Endodermal cell (in vitro differentiated cells): Measurements from ENCODE around the gene NDUFB10. TPM values are rescaled to one million over a fixed set of nuclear protein-coding genes. Genes with fewer than 3 reads are reported as not detected.
A peak's percentile ranks its signal among the peaks of the same experiment; 100 is the strongest.

Source experiments
- DNase-seq: peaks from one replicate; pipeline ENCODE4 v3.0.0-alpha.2; 2017
- H3K27ac ChIP-seq: 2 replicates; pipeline ENCODE4 v1.5.1; 2013; ENCODE audit warnings: mild to moderate bottlenecking, low read depth, low read length, moderate library complexity
- H3K27me3 ChIP-seq: 2 replicates; pipeline ENCODE4 v1.6.1; 2013; ENCODE audit warnings: mild to moderate bottlenecking, low read length, moderate library complexity; ENCODE audit not compliant: insufficient read depth, control insufficient read depth, poor library complexity, severe bottlenecking
- H3K36me3 ChIP-seq: 2 replicates; pipeline ENCODE4 v1.7.0; 2013; ENCODE audit warnings: mild to moderate bottlenecking, low read length, moderate library complexity; ENCODE audit not compliant: control insufficient read depth, insufficient read depth
- H3K4me1 ChIP-seq: one replicate; pipeline ENCODE4 v1.7.0; 2013; ENCODE audit warnings: low read length; ENCODE audit not compliant: control insufficient read depth, insufficient read depth
- H3K4me3 ChIP-seq: 2 replicates; pipeline ENCODE4 v1.5.1; 2013; ENCODE audit warnings: mild to moderate bottlenecking, low read length, moderate library complexity
- H3K9ac ChIP-seq: 2 replicates; pipeline ENCODE4 v1.6.1; 2013; ENCODE audit warnings: mild to moderate bottlenecking, low read length, moderate library complexity; ENCODE audit not compliant: poor library complexity, severe bottlenecking; ENCODE audit errors: extremely low read depth
- H3K9me3 ChIP-seq: 2 replicates; pipeline ENCODE4 v1.6.1; 2013; ENCODE audit warnings: mild to moderate bottlenecking, low read length, moderate library complexity; ENCODE audit not compliant: control insufficient read depth
- H3K27ac Mint-ChIP-seq: 2 replicates; pipeline ENCODE4 v1.8.0; 2020; ENCODE audit warnings: mixed read lengths
- H3K27me3 Mint-ChIP-seq: 2 replicates; pipeline ENCODE4 v1.8.0; 2021; ENCODE audit warnings: mild to moderate bottlenecking, mixed read lengths; ENCODE audit not compliant: insufficient read depth
- H3K36me3 Mint-ChIP-seq: 2 replicates; pipeline ENCODE4 v1.8.0; 2020; ENCODE audit warnings: low read depth, mixed read lengths
- H3K4me1 Mint-ChIP-seq: 2 replicates; pipeline ENCODE4 v1.8.0; 2020; ENCODE audit warnings: mixed read lengths
- H3K4me3 Mint-ChIP-seq: 2 replicates; pipeline ENCODE4 v1.8.0; 2020; ENCODE audit warnings: mild to moderate bottlenecking, moderate library complexity, mixed read lengths
- H3K9me3 Mint-ChIP-seq: 2 replicates; pipeline ENCODE4 v1.8.0; 2020; ENCODE audit warnings: mild to moderate bottlenecking, mixed read lengths
- WGBS, 2 experiments: methylation state at CpG; one replicate each; pipeline versions ENCODE4 v1.1.5 to v1.1.7; 2013; ENCODE audit warnings: missing lambda C conversion rate in 2 of 2, mixed read lengths in 1 of 2; ENCODE audit not compliant: insufficient coverage in 1 of 2, insufficient read length in 1 of 2; 5-methylcytosine and 5-hydroxymethylcytosine counted together
- total RNA-seq, 2 donors: library from RNA; stranded (reverse); fragmentation: NEBNext Ultra II Directional in 1 of 2; extraction: Animal tissue kit (Norgen Biotek cat#: 25700) in 1 of 2; gene quantifications; 2 replicates in 1 of 2; 3 replicates in 1 of 2; pipeline ENCODE4 v1.2.1, GENCODE V29; 2021
- TF ChIP-seq, protein P1 (sequence below): fragments of 200-600 bp; sonication (generic); conservative IDR thresholded peaks from 2 replicates; pipeline ENCODE4 v1.5.0; 2021; ENCODE audit warnings: antibody characterized with exemption, mild to moderate bottlenecking

Gene NDUFB10
- total RNA-seq, 2 donors from 2014 or later = 167 to 192 TPM

DNA sequence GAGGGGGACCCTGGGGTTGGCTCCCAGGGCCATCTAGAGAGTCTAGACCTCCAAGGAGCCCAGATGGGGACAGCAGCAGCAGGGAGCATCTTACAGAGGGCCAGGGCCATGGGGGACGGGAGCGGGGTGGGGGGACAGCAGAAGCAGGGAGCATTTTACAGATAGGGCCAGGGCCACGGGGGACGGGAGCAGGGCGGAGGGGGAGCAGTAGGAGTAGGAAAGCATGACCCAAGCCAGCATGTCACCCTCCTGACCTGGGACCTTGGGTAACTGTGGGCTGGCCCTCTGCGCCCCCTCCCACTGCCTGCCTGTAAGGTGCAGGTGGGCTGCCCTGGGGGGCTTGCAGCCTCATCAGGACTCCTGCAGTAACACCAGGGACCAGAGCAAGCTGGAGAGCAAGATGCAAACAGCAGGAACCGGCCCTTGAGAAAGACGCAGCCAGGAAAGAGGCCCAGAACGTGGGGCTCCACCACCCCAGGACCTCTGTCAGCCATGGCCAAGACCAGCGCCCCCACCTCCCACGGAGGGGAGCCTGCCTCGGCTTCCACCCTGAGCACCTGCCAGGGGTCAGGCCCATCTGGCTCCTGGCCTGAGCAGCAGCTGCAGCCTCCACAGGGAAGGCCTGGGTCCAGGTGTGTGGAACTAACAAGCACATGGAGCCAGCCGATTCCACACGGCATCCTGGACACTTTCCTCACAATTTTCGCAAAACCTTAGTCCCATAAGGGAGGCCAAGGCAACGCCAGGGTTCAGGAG, 47.9 kb downstream of the NDUFB10 start:
- Histone ChIP-seq H3K27me3 (no peaks in the 10 kb centered on the region), H3K4me1 (peaks cover 27% of the 10 kb centered on the region), H3K36me3 (peaks cover 24% of the 10 kb centered on the region), H3K4me3 (peak overlapping the region; percentile 96), H3K9ac (no peak overlapping the region), H3K27ac (no peak overlapping the region), H3K9me3 (no peaks in the 10 kb centered on the region)
- Mint-ChIP-seq H3K27me3 (no peaks in the 10 kb centered on the region), H3K4me1 (peaks cover 23% of the 10 kb centered on the region), H3K36me3 (peaks cover 10% of the 10 kb centered on the region), H3K9me3 (no peaks in the 10 kb centered on the region), H3K27ac (no peak overlapping the region), H3K4me3 (peak overlapping the region; percentile 74)
- 93 to 95% methylated on average over 12 to 16 of the region's 16 CpGs for WGBS, 2 experiments
- TF ChIP-seq, protein P1, sequence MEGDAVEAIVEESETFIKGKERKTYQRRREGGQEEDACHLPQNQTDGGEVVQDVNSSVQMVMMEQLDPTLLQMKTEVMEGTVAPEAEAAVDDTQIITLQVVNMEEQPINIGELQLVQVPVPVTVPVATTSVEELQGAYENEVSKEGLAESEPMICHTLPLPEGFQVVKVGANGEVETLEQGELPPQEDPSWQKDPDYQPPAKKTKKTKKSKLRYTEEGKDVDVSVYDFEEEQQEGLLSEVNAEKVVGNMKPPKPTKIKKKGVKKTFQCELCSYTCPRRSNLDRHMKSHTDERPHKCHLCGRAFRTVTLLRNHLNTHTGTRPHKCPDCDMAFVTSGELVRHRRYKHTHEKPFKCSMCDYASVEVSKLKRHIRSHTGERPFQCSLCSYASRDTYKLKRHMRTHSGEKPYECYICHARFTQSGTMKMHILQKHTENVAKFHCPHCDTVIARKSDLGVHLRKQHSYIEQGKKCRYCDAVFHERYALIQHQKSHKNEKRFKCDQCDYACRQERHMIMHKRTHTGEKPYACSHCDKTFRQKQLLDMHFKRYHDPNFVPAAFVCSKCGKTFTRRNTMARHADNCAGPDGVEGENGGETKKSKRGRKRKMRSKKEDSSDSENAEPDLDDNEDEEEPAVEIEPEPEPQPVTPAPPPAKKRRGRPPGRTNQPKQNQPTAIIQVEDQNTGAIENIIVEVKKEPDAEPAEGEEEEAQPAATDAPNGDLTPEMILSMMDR = no peak
- no peak for DNase-seq

DNA sequence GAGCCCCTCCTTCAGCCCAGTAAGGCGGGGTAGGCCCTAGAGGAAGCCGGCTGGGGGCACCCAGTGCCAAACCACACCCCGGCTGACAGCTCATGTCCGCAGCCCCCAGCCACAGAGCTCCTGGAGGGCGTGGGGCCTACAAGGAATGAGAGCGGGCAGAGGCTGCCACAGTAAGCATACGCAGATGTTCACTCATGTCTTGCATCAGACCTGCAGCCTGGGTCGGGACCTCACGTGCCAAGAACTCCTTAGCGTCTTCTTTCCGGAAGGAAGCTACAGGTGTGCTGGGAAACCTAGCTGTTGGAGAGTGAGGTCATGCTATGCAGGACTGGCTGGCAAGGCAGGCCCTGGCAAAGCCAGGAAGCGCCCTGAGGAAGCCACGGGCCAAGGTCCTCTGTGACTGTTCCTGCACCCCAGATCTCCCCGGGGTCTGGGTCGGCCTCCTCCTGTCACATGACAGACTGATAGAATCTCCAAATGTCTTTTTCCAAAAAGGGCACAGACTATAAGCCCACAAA, 48.7 kb downstream of the NDUFB10 start:
- Mint-ChIP-seq H3K27me3 (no peaks in the 10 kb centered on the region), H3K36me3 (peaks cover 7% of the 10 kb centered on the region), H3K4me3 (peak overlapping the region; percentile 74), H3K27ac (peak overlapping the region; percentile 33), H3K9me3 (no peaks in the 10 kb centered on the region), H3K4me1 (peaks cover 23% of the 10 kb centered on the region)
- peaks cover 16% of the 10 kb centered on the region for H3K36me3 ChIP-seq
- peak overlapping the region; percentile 84 for H3K9ac ChIP-seq
- H3K4me3 ChIP-seq = peak overlapping the region; percentile 96
- TF ChIP-seq, protein P1 = no peak
- no peak overlapping the region for H3K27ac ChIP-seq
- H3K4me1 ChIP-seq = peaks cover 27% of the 10 kb centered on the region
- no peaks in the 10 kb centered on the region for H3K9me3 ChIP-seq
- no peaks in the 10 kb centered on the region for H3K27me3 ChIP-seq
- WGBS, 2 experiments = 93% methylated on average over 15 of the region's 15 CpGs
- no peak for DNase-seq

DNA sequence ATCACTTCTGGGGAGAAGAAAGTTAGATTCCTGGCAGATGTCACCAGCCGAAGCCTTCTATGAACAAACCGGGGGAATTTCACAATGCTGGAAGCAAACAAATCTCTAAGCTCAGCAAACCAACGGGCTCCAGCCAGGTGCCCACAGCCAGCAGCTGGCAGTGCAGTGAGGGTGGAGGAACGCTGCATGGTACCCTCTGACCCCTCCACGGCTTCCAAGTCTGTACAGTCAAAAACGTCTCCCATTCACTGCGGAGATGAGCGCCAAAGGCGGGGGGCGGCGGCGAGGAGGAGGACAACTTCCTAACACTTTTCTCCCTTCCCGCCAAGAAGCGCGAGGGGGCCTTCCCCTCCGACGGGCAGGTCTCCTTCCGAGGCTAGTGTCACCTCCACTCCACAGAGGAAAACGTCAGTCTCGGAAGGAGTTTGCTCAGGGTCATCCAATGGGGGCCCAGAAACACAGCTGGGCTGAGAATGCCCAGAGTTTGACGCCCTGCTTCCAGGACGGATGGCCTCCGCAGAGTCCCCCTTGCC, 49.4 kb downstream of the NDUFB10 start:
- H3K9me3 Mint-ChIP-seq = no peaks in the 10 kb centered on the region
- peaks cover 10% of the 10 kb centered on the region for H3K36me3 ChIP-seq
- peak overlapping the region; percentile 29 for H3K27ac ChIP-seq
- no peaks in the 10 kb centered on the region for H3K27me3 ChIP-seq
- TF ChIP-seq, protein P1 = no peak
- WGBS, 2 experiments = 16 to 18% methylated on average over 8 to 23 of the region's 23 CpGs
- peaks cover 23% of the 10 kb centered on the region for H3K4me1 Mint-ChIP-seq
- no peaks in the 10 kb centered on the region for H3K27me3 Mint-ChIP-seq
- peak overlapping the region; percentile 96 for H3K4me3 ChIP-seq
- H3K9me3 ChIP-seq = no peaks in the 10 kb centered on the region
- H3K27ac Mint-ChIP-seq = peak overlapping the region; percentile 33
- DNase-seq = no peak
- H3K4me3 Mint-ChIP-seq = peak overlapping the region; percentile 74
- H3K9ac ChIP-seq = peak overlapping the region; percentile 84
- peaks cover 7% of the 10 kb centered on the region for H3K36me3 Mint-ChIP-seq
- peaks cover 24% of the 10 kb centered on the region for H3K4me1 ChIP-seq
